22Rv1 (cell line): Measurements from ENCODE around the gene HTR6.

Experiments used
- CTCF ChIP-seq: fragments of 450-650 bp; IDR thresholded peaks from 2 replicates; pipeline ENCODE4 v1.5.1; 2017; ENCODE audit warnings: mild to moderate bottlenecking
- ZFX ChIP-seq: fragments of 450-650 bp; IDR thresholded peaks from 2 replicates; pipeline ENCODE4 v1.6.1; 2017; ENCODE audit warnings: antibody characterized with exemption, borderline replicate concordance

- TF ChIP-seq CTCF (no peak), ZFX (no peak)
Observed at GRCh38 chr1:19710825-19711611, 46.3 kb downstream of the HTR6 start.
